Nucleus accumbens (tissue), 56 donors: ENCODE results near the gene AREL1.

Experiments
- DNase-seq, 56 donors: peaks; one replicate each; lab custom pipeline; 2025; lab: John Stamatoyannopoulos, UW

The AREL1 gene

DNA sequence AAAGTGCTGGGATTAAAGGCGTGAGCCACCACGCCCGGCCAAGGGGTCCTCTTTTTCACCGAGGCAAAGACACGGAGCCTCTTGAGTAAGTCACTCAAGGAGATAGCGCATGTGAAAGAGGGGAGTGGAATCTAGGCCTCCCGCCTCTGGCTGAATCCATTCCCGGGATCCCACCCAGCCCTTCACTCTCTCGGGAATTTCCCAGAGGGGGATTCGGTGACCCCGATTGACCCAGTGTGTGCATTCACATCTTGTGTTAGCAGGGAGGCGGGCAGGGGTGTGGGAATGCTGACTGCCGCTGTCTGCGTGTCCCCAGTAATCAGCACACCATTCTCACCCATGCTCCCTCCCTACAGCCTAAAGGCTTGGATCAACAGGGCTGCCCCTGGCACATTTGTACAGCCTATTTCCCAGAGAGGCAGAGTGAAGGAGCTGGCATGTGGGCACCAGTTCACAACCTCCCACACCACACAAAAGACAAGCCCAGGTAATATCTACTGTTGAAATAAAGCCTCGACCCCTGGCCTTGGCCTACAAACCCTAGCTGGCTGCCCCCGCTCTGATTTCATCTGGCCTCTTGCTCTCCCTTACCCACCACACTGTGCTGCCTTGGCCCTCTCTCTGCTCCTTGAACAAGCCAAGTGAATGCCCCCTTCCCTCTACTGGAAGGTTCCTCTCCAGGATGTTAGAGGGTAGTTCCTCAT lies 99.5 kb downstream of the AREL1 start:
- no peak for DNase-seq

DNA sequence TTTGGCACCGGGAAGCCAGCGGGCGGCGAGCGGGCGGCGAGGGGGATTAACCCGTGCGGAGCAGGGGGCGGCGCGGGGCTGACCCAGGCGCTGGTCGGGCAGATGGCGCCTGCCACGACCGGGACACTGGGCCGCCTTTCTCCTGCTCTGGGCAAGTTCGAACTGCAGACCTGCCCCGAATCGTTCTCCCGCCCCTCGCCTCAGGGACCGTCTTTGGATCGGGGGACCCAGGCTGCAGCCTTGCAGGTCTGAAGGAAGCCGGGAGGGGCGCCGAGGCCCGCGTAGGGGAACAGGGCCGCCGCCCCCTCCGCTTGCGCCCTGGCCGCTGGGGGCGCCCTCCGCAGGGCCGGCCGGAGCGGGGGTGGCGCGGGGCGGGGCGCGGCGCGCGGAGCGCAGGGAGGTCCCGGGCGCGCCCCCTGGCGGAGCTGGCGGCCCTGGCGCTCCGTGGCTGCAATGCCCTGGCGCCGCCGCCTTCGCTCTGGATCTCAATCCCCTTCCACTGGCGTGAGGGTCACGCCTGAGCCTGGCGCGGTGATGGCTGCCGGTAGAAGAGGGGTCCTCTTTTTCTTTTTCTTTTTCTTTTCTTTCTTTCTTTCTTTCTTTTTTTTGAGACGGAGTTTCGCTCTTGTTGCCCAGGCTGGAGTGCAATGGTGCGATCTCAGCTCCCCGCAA lies 100.4 kb downstream of the AREL1 start:
- peak in 36 of 56 donors; percentile 8 to 75 (median 37) for DNase-seq

DNA sequence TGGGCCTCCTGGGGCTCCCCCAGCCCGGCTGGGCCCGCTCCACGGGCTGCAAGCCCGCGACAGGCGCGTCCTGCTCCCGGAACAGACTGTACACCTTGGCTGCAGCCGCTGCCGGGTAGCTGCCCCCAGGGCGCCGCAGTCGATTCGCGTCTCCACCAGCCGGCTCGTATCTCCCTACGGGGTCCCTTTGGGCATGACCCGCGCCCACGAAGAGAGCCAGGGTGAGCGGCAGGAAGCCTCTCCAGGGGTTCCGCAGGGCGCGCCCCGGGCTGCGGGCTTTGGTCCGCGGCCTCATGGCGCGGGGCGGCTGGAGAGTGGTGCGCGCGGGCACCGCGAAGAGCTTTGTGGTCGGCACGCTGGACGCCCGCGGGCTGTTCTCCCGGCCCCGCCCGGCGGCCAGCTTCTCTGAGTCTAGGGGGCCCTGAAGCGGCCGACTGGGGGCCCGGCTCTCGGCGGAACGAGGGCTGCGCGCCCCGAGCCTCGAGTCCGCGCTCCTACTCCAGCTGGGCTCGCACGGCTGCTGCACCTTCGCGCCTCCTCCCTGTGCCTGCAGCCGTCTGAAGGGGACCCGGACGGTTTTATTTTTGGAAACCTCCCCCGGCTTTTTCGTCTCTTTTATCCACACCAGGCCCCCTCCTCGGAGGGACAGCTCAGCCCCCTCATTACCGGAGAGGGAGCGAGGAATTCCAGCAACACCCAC lies 101.1 kb downstream of the AREL1 start, which contains the start of gene LTBP2:
Gene LTBP2 (minus strand): TSS at position 588 of the 700 bp plus-strand sequence. CDS start 293 bp downstream, at position 295.
- DNase-seq, result no peak
